HepG2 (cell line): ENCODE measurements around the gene VSX1. TPM values are rescaled to one million over a fixed set of nuclear protein-coding genes. Genes with fewer than 3 reads are reported as not detected.
A peak's percentile ranks its signal among the peaks of the same experiment; 100 is the strongest.

Source experiments
- ATAC-seq: fragments of 200-7000 bp; cut with Tn5 transposase; 3 replicates; pipeline ENCODE4 v1.9.1; 2020; ENCODE audit warnings: mild to moderate bottlenecking, moderate library complexity
- BruUV-seq: library from RNA; stranded (reverse); fragments of 400-500 nt; replicated peaks from 2 replicates; lab custom pipeline; 2021; lab: Mats Ljungman, UMichigan
- CTCF ChIA-PET: fragments of 300-600 bp; formaldehyde crosslinking; extraction: SDS; loops from one replicate; lab custom pipeline; 2021; ENCODE audit warnings: low total read pairs, inconsistent platforms, low intra/inter-chr PET ratio; lab: Yijun Ruan, JAX
- POLR2A ChIA-PET: fragments of 350-600 bp; sonication (Branson Sonifier 250); formaldehyde crosslinking; loops from one replicate; lab custom pipeline; 2020; ENCODE audit warnings: antibody characterized with exemption, inconsistent platforms; lab: Yijun Ruan, JAX
- DNase-seq: peaks from one replicate; pipeline ENCODE4 v3.0.0-alpha.2; 2015; ENCODE audit warnings: low spot score
- FAIRE-seq: peaks from 3 replicates; lab custom pipeline; 2011; peaks lifted over from hg19 to GRCh38; lab: Jason Lieb, UNC
- H2AFZ ChIP-seq: one replicate; pipeline ENCODE4 v1.6.1; 2011; ENCODE audit warnings: low read length, inconsistent platforms
- H3K27ac ChIP-seq: fragments of 300-600 bp; 3 replicates; pipeline ENCODE4 v1.8.0; 2011; ENCODE audit warnings: mixed run types, mild to moderate bottlenecking, mixed read lengths, low read length, inconsistent platforms; ENCODE audit not compliant: insufficient read depth; ENCODE audit errors: extremely low read length
- H3K27me3 ChIP-seq, 2 experiments: fragments of 200-600 bp in 1 of 2; 2 replicates in 1 of 2; 3 replicates in 1 of 2; pipeline versions ENCODE4 v1.6.0 to v1.8.0; 2011; ENCODE audit warnings: low read length in 2 of 2, mild to moderate bottlenecking in 2 of 2, moderate library complexity in 2 of 2, inconsistent platforms in 1 of 2; ENCODE audit not compliant: insufficient read depth in 2 of 2, control insufficient read depth in 1 of 2
- H3K36me3 ChIP-seq, 2 experiments: fragments of 200-600 bp in 1 of 2; replicated peaks in 1 of 2; 2 replicates in 1 of 2; 3 replicates in 1 of 2; pipeline versions ENCODE4 v1.5.1 to v1.8.0; 2011; ENCODE audit warnings: low read length in 2 of 2, inconsistent platforms in 1 of 2; ENCODE audit not compliant: insufficient read depth in 2 of 2, control insufficient read depth in 1 of 2
- H3K4me1 ChIP-seq: 2 replicates; pipeline ENCODE4 v1.5.1; 2012; ENCODE audit warnings: low read length, inconsistent platforms; ENCODE audit not compliant: insufficient read depth
- H3K4me2 ChIP-seq: 2 replicates; pipeline ENCODE4 v1.6.0; 2011; ENCODE audit warnings: low read depth, low read length, inconsistent platforms
- H3K4me3 ChIP-seq, 3 experiments: fragments of 200-600 bp in 1 of 3; sonication (generic), shearing (Covaris generic) in 1 of 3; replicated peaks in 1 of 3; 2 replicates each; pipeline ENCODE4 v1.5.1; 2011 to 2016; ENCODE audit warnings: low read length in 3 of 3, inconsistent platforms in 2 of 3, low read depth in 2 of 3, mild to moderate bottlenecking in 2 of 3, control low read depth in 1 of 3, mixed read lengths in 1 of 3; ENCODE audit not compliant: insufficient read depth in 1 of 3
- H3K79me2 ChIP-seq: one replicate; pipeline ENCODE4 v1.6.1; 2011; ENCODE audit warnings: low read length, inconsistent platforms; ENCODE audit not compliant: insufficient read depth
- H3K9ac ChIP-seq: 2 replicates; pipeline ENCODE4 v1.6.0; 2011; ENCODE audit warnings: mild to moderate bottlenecking, low read depth, low read length, inconsistent platforms; ENCODE audit not compliant: insufficient read depth
- H3K9me3 ChIP-seq: 2 replicates; pipeline ENCODE4 v1.5.1; 2012; ENCODE audit warnings: mild to moderate bottlenecking, low read length
- H4K20me1 ChIP-seq: 2 replicates; pipeline ENCODE4 v1.6.0; 2011; ENCODE audit warnings: inconsistent platforms, mild to moderate bottlenecking, low read length, moderate library complexity; ENCODE audit not compliant: insufficient read depth
- ARID5B ChIP-seq: IDR thresholded peaks from 2 replicates; pipeline ENCODE4 v1.4.0; 2020; ENCODE audit warnings: mild to moderate bottlenecking, missing genetic modification reagents
- FOXP1 ChIP-seq, 2 experiments: fragments of 450-650 bp in 1 of 2; IDR thresholded peaks; 2 replicates each; pipeline ENCODE4 v1.6.1; 2017 to 2018; ENCODE audit warnings: antibody characterized with exemption in 1 of 2
- HNF4A ChIP-seq: sonication (generic); formaldehyde crosslinking; IDR thresholded peaks from 2 replicates; pipeline ENCODE4 v1.4.0; 2020; ENCODE audit warnings: missing genetic modification reagents
- HNF4G ChIP-seq, 2 experiments: sonication (generic) in 1 of 2; formaldehyde crosslinking in 1 of 2; IDR thresholded peaks; 2 replicates each; pipeline versions ENCODE4 v1.4.0 to v1.6.1; 2011 to 2020; ENCODE audit warnings: borderline replicate concordance in 2 of 2, low read depth in 2 of 2, mild to moderate bottlenecking in 2 of 2, low read length in 1 of 2, missing genetic modification reagents in 1 of 2, moderate library complexity in 1 of 2
- KLF6 ChIP-seq: IDR thresholded peaks from 2 replicates; pipeline ENCODE4 v1.8.0; 2016; ENCODE audit warnings: missing biosample characterization, missing genetic modification reagents
- MAFK ChIP-seq, 2 experiments: IDR thresholded peaks in 1 of 2; conservative IDR thresholded peaks in 1 of 2; 2 replicates each; pipeline ENCODE4 v1.6.1; 2011; ENCODE audit warnings: improper control_type of control experiment in 2 of 2, low read length in 2 of 2
- MIER2 ChIP-seq: IDR thresholded peaks from 2 replicates; pipeline ENCODE4 v1.6.1; 2016; ENCODE audit warnings: missing biosample characterization, missing genetic modification reagents
- NCOR1 ChIP-seq: fragments of 200-600 bp; sonication (generic); IDR thresholded peaks from 2 replicates; pipeline ENCODE4 v1.7.0; 2017; ENCODE audit warnings: antibody characterized with exemption, low read length, borderline replicate concordance
- NR2F1 ChIP-seq, 2 experiments: fragments of 450-650 bp in 1 of 2; formaldehyde crosslinking in 1 of 2; IDR thresholded peaks; 2 replicates each; pipeline versions ENCODE4 v1.5.0 to v1.6.1; 2016 to 2020; ENCODE audit warnings: mild to moderate bottlenecking in 1 of 2, missing compliant biosample characterization in 1 of 2, missing genetic modification reagents in 1 of 2, moderate library complexity in 1 of 2
- PPARG ChIP-seq: conservative IDR thresholded peaks from 2 replicates; pipeline ENCODE4 v1.6.1; 2016; ENCODE audit warnings: missing biosample characterization, missing genetic modification reagents
- RXRB ChIP-seq: IDR thresholded peaks from 2 replicates; pipeline ENCODE4 v1.6.1; 2016; ENCODE audit warnings: borderline replicate concordance, missing genetic modification reagents, missing compliant biosample characterization
- SKI ChIP-seq: fragments of 450-650 bp; IDR thresholded peaks from one replicate; pipeline ENCODE4 v1.6.1; 2018; ENCODE audit warnings: mild to moderate bottlenecking; ENCODE audit not compliant: partially characterized antibody
- SOX6 ChIP-seq, 2 experiments: fragments of 450-650 bp in 1 of 2; sonication (generic) in 1 of 2; formaldehyde crosslinking in 1 of 2; IDR thresholded peaks; 2 replicates each; pipeline versions ENCODE4 v1.4.0 to v1.6.1; 2017 to 2020; ENCODE audit warnings: antibody characterized with exemption in 1 of 2, mild to moderate bottlenecking in 1 of 2, missing genetic modification reagents in 1 of 2
- U2AF2 ChIP-seq: fragments of 200-400 bp; formaldehyde crosslinking; IDR thresholded peaks from 2 replicates; pipeline ENCODE4 v1.6.1; 2017; ENCODE audit warnings: low read depth, mild to moderate bottlenecking, low read length
- ZFP1 ChIP-seq: IDR thresholded peaks from 2 replicates; pipeline ENCODE4 v1.6.1; 2016
- ZNF205 ChIP-seq: IDR thresholded peaks from 2 replicates; pipeline ENCODE4 v1.6.1; 2018; ENCODE audit warnings: missing biosample characterization, missing genetic modification reagents
- ZNF292 ChIP-seq: sonication (generic); formaldehyde crosslinking; IDR thresholded peaks from 2 replicates; pipeline ENCODE4 v1.8.1; 2022; ENCODE audit warnings: mild to moderate bottlenecking, low read depth, missing genetic modification reagents, borderline replicate concordance
- ZNF350 ChIP-seq: sonication (generic); formaldehyde crosslinking; IDR thresholded peaks from 2 replicates; pipeline ENCODE4 v1.4.0; 2020; ENCODE audit warnings: mild to moderate bottlenecking, low read depth, missing genetic modification reagents, borderline replicate concordance
- WGBS: methylation state at CpG from one replicate; pipeline ENCODE4 v1.1.6; 2017; ENCODE audit warnings: low lambda C conversion rate; 5-methylcytosine and 5-hydroxymethylcytosine counted together
- in situ Hi-C: cut with HindIII; loops from 2 replicates; pipeline ENCODE4 v1.10.0; 2017; ENCODE audit warnings: low pct_unique_long_range_greater_than_20kb; ENCODE audit not compliant: extremely low pct_ligation_motif_present
- intact Hi-C: fragments of 100-400 bp; cut with micrococcal nuclease; formaldehyde crosslinking; loops from one replicate; pipeline ENCODE4 v1.10.0; 2022; ENCODE audit not compliant: unreplicated experiment
- polyA plus RNA-seq, 8 experiments: library from polyadenylated mRNA; depleted of rRNA in 3 of 8; stranded (reverse) in 7 of 8; unstranded in 1 of 8; fragments of >200 nt; fragmentation: Illumina TruSeq in 4 of 8; extraction: Trizol in 4 of 8; gene quantifications; 2 replicates each; pipeline versions ENCODE4 v1.2.1 to v1.2.3, GENCODE V29; 2011 to 2016; ENCODE audit warnings: low read depth in 4 of 8, missing spikeins in 1 of 8, mixed read lengths in 1 of 8; ENCODE audit not compliant: insufficient read depth in 1 of 8
- total RNA-seq, 5 experiments: library from RNA; depleted of rRNA; stranded (reverse); fragments of >200 nt; fragmentation: Illumina TruSeq; extraction: Trizol; gene quantifications; 2 replicates each; pipeline ENCODE4 v1.2.3, GENCODE V29; 2016; ENCODE audit warnings: low read depth in 1 of 5

VSX1 gene
- total and polyA plus RNA-seq, 2 of the 13 experiments (the other 11 are each of a cell fraction or from before 2014, with no cell fraction given) = 0.04 TPM; not detected in 1

DNA sequence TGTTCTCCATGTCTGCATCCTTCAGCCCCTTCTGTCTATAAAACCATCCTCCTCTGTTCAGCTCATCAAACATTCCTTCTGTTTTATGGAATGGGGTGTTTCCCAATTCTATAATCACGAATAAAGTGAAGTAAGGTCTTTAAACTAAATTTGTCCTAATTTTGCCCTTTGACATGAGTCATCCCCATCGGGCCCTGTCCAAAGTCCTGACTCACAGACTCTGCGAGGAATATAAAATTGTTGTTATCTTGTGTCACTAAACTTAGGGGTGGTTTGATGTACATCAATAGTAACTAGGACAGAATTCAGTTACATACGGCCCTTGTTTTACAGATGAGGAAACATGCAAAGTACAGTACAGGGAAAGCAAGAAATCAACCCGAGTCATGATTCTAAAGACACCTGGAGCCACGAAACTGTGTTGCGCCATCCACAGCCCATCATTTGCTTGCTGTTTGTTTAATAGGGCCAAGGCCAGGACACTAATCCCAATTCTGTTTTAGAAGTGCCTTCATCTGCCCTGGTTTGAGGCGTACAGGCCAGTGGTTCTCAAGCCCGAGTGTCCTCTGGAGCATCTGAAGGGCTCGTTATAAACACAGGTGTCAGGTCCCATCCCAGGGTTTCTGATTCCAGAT, 26.8 kb downstream of the VSX1 start:
- H3K27me3 ChIP-seq = peaks cover 0 to 20% of the 10 kb centered on the region in 2 experiments; a peak in 2 of 5 replicates
- H3K27ac ChIP-seq = no peak overlapping the region
- no peaks in the 10 kb centered on the region for H3K36me3 ChIP-seq
- ATAC-seq (no peak), FAIRE-seq (peak; percentile 83), DNase-seq (peak; percentile 80)
- no peak overlapping the region for H3K9ac ChIP-seq
- CTCF ChIA-PET = interaction anchor here (1.2 kb wide), 1 partner anchor 125 kb away, joined by 3 read pairs; no protein-coding TSS in a partner anchor
- no peaks in the 10 kb centered on the region; the same call in 1 of the 2 replicates for H4K20me1 ChIP-seq
- H3K4me1 ChIP-seq = peaks cover 79% of the 10 kb centered on the region
- peaks cover 3% of the 10 kb centered on the region for H3K79me2 ChIP-seq
- intact Hi-C loops (loop anchor here (1.0 to 5.0 kb wide), 3 partner anchors 9 to 38 kb away; no protein-coding TSS in a partner anchor), in situ Hi-C loops (no loop called here)
- H3K4me2 ChIP-seq = peak overlapping the region; percentile 91
- POLR2A ChIA-PET = interaction anchor here (0.8 to 7.7 kb wide), 4 partner anchors 16 to 140 kb away, joined by 3 to 77 read pairs (median 4); partner anchors contain the start of gene ENTPD6
- H3K9me3 ChIP-seq = no peaks in the 10 kb centered on the region
- WGBS = 6% methylated on average over 10 of the region's 10 CpGs
- H3K4me3 ChIP-seq = peak overlapping the region in 1 of 3 experiments; percentile 2; a peak in 1 of 6 replicates
- no TSS peak for BruUV-seq
- H2AFZ ChIP-seq = no peak overlapping the region
- TF ChIP-seq NCOR1 (peak; percentile 75), ZNF292 (peak; percentile 65; the same call in 1 of the 2 replicates), FOXP1 (IDR thresholded peaks at IDR 0.05) (no peak), FOXP1 (CRISPR knock-in tag; IDR thresholded peaks at IDR 0.05) (0 out of 2 replicates have a peak, but pooled peaks have one; percentile 25), KLF6 (CRISPR knock-in tag) (0 out of 2 replicates have a peak, but pooled peaks have one; percentile 22), ZNF205 (CRISPR knock-in tag) (0 out of 2 replicates have a peak, but pooled peaks have one; percentile 40), HNF4G (IDR thresholded peaks at IDR 0.05; ENCODE audit: borderline replicate concordance, low read depth, low read length) (no peak), HNF4G (CRISPR knock-in tag; IDR thresholded peaks at IDR 0.05; ENCODE audit: borderline replicate concordance, low read depth) (0 out of 2 replicates have a peak, but pooled peaks have one; percentile 42), MAFK (conservative IDR thresholded peaks at IDR 0.05 in 1 of 2, IDR thresholded peaks at IDR 0.05 in 1 of 2; ENCODE audit: low read length in 2 of 2) (peak in 1 of 2 experiments; percentile 26; a peak in 1 of 4 replicates), HNF4A (CRISPR knock-in tag) (peak; percentile 75), NR2F1 (CRISPR knock-in tag; IDR thresholded peaks at IDR 0.05) (0 out of 4 replicates have a peak, but pooled peaks of 1 of the 2 experiments have one; percentile 37), ARID5B (peak; percentile 77), MIER2 (peak; percentile 96), ZNF350 (CRISPR knock-in tag) (0 out of 2 replicates have a peak, but pooled peaks have one; percentile 16), SKI (no peak), RXRB (CRISPR knock-in tag) (peak; percentile 87), PPARG (0 out of 2 replicates have a peak, but pooled peaks have one; percentile 26), SOX6 (IDR thresholded peaks at IDR 0.05) (no peak), SOX6 (CRISPR knock-in tag; IDR thresholded peaks at IDR 0.05) (peak; percentile 40; the same call in 1 of the 2 replicates), U2AF2 (no peak), ZFP1 (CRISPR knock-in tag) (peak; percentile 54; the same call in 1 of the 2 replicates)
